ENCODE measurements around the gene CHMP2A.
"Not testable (repeated sequence)": the region's sequence is repeated elsewhere in the genome, so short reads cannot be mapped to it uniquely, and the experiment has no call there.

The CHMP2A gene

DNA sequence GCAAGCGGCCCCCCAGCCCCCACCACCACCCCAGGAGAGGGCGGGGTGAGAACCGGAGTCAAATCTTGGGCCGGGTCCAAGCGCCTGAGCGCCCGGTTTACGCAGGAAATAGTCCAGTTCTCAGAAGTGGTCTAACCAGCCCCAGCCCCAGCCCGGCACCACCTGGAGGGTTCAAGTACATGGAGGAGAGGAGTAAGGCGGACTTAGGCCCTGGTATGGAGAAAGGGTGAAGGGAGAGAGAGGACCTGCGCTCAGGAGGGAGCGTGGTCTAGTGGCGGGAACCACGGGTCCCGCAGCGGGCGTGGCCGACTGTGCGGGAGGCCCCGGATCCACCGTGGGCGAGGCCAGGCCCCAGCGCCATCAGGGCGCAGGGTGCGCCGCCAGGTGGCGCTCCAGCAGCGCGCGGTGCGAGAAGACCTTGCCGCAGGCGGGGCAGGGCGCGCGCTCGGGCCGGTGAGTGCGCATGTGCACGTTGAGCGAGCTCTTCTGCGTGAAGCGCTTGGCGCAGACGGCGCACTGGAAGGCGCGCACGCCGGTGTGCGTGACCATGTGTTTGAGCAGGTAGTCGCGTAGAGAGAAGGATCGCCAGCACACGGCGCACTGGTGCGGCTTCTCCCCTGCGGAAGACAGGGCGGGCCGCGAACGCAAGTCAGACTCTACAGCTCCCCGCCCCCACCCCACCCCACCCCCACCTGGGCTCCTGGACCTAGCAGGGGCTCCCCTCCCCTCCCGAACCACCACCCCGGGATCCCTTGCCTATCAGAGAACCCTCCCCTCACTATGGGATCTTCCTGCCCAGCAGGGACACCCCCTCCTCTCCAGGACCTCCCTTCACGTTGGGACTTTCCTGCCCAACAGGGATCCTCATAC, 41.0 kb downstream of the CHMP2A start:
- H3K4me3 ChIP-seq (ENCODE audit: control insufficient read depth, low read depth, low read length) = peak overlapping the region; percentile 30
- DNase-seq (ENCODE audit: low read depth) = peak; percentile 20
- TF ChIP-seq, protein P1, sequence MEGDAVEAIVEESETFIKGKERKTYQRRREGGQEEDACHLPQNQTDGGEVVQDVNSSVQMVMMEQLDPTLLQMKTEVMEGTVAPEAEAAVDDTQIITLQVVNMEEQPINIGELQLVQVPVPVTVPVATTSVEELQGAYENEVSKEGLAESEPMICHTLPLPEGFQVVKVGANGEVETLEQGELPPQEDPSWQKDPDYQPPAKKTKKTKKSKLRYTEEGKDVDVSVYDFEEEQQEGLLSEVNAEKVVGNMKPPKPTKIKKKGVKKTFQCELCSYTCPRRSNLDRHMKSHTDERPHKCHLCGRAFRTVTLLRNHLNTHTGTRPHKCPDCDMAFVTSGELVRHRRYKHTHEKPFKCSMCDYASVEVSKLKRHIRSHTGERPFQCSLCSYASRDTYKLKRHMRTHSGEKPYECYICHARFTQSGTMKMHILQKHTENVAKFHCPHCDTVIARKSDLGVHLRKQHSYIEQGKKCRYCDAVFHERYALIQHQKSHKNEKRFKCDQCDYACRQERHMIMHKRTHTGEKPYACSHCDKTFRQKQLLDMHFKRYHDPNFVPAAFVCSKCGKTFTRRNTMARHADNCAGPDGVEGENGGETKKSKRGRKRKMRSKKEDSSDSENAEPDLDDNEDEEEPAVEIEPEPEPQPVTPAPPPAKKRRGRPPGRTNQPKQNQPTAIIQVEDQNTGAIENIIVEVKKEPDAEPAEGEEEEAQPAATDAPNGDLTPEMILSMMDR (IDR thresholded peaks at IDR 0.05; ENCODE audit: control insufficient read depth, insufficient read depth, low read depth, low read length, missing control alignments) = peak; percentile 52

DNA sequence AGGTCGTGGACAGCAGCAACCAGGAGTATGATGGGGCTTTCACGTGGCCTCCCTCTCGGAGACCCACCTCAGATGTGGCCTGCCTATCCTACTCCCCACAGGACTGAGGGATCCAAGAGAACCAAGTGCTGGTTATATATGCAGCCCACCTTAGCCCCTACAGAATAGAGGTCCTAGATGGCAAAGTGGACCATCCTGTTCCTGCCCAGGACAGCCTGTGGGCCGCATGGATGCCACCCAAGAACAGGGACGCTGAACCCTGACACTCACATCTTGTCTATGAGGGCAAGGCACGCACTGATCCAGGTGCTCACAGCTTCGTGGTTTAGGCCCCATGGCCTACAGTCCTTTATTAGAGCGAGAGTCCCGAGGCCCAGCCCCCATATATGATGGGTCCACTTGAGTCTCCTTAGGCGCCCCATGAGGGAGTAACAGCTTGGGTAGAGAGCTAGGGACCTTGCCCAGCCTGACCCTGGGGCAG, 41.7 kb downstream of the CHMP2A start:
- H3K4me3 ChIP-seq (ENCODE audit: control insufficient read depth, low read depth, low read length) = no peak overlapping the region
- DNase-seq (ENCODE audit: low read depth) = no peak
- TF ChIP-seq, protein P1 (IDR thresholded peaks at IDR 0.05; ENCODE audit: control insufficient read depth, insufficient read depth, low read depth, low read length, missing control alignments) = no peak

DNA sequence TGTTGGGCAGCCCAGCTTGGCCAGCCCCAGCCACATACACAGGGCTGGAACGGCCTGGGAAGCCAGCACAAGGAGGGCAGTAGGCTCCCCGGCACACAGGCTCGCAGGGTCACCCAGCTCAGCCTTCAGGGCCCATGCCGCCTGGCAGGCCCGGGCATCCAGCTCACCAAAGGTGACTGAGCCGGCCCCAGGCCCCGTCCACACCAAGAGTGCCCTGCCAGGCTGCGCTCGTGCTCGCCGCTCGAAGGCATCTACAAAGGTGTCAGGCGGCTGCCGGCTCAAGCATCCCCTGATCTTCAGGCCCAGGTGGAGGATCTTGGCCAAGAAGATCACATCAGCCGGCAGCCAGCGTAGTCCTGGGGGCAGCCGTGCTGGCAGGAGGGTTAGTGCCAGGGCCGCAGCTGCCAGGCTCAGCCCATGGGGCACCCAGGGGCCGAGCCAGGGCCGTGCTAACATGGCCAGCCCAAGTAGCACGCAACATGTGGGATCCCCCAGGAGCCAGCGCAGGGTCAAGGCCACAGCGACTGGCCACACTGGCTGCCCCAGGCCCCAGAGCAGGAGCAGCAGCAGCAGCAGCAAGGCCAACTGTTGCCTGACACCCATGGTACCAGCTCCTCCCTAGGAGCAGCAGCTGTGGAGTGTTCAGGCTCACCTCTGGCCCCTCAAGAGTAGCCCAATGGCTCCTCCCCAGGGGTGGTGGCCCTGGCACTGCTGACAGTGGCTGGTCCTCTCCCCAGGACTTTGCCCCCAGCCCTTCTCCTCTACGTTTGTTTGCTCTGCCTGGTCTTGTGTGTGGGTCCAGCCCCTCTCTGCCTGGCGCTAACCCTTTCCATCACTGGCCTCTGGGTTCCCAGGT, 43.3 kb downstream of the CHMP2A start, which contains the start of gene SLC27A5:
TSS of gene SLC27A5 (minus strand) at position 640 of the 856 bp plus-strand sequence. CDS start at position 603, 37 bp downstream.
- DNase-seq (ENCODE audit: low read depth) = no peak
- H3K4me3 ChIP-seq (ENCODE audit: control insufficient read depth, low read depth, low read length) = no peak within 1 kb of the TSS
- TF ChIP-seq, protein P1 (IDR thresholded peaks at IDR 0.05; ENCODE audit: control insufficient read depth, insufficient read depth, low read depth, low read length, missing control alignments) = no peak

DNA sequence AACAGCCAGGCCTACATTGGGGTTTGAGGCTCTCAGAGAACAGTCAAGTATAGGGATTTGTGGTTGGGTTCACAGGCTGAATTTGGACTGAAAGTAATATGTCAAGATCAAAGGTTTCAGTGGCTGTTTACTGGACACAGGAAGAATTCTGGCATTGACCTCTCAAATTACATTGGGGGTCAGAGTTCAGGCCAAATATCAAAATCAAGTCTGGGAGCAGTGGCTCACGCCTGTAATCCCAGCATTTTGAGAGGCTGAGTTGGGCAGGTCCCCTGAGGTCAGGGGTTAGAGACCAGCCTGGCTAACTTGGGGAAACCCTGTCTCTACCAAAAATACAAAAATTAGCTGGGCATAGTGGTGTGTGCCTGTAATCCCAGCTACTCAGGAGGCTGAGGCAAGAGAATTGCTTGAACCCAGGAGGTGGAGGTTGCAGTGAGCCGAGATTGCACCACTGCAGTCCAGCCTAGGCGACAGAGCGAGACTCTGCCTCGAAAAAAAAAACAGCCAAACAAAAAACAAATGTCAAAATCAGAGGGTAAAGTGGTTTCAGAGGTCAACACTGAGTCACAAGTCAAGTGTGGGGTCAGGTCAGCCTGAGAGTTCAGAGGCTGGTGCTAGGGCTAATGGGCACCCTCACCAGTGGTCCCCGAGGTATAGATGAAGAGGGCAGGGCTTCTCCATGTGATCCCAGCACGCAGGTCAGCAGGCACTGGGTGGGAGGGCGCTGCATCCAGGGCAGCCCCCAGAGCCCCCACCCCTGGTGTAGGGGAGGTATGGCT, 44.6 kb downstream of the CHMP2A start:
- DNase-seq (ENCODE audit: low read depth) = no peak
- TF ChIP-seq, protein P1 (IDR thresholded peaks at IDR 0.05; ENCODE audit: control insufficient read depth, insufficient read depth, low read depth, low read length, missing control alignments) = no peak

DNA sequence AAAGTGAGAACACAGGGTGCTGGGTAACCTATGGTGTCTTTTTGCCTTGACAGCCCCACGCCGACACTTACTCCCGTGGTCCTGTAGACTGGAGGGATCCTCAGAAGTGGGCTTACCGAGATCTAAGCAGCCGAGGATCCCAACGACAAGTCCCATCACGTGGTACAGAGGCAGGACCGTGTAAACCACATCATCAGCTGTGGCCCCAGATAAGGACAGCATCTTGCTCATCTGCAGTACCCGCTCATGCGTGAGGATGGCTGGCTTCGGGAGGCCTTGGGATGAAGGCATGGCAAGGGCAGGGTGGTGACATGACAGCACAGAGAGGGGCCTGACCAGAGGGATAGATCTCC, 45.2 kb downstream of the CHMP2A start:
- TF ChIP-seq, protein P1 (IDR thresholded peaks at IDR 0.05; ENCODE audit: control insufficient read depth, insufficient read depth, low read depth, low read length, missing control alignments) = no peak
- no peak overlapping the region for H3K4me3 ChIP-seq (ENCODE audit: control insufficient read depth, low read depth, low read length)
- DNase-seq (ENCODE audit: low read depth) = no peak

More for the DNA sequence above, 44.6 kb downstream of the CHMP2A start:
- no peak overlapping the region for H3K4me3 ChIP-seq (ENCODE audit: control insufficient read depth, low read depth, low read length)

DNA sequence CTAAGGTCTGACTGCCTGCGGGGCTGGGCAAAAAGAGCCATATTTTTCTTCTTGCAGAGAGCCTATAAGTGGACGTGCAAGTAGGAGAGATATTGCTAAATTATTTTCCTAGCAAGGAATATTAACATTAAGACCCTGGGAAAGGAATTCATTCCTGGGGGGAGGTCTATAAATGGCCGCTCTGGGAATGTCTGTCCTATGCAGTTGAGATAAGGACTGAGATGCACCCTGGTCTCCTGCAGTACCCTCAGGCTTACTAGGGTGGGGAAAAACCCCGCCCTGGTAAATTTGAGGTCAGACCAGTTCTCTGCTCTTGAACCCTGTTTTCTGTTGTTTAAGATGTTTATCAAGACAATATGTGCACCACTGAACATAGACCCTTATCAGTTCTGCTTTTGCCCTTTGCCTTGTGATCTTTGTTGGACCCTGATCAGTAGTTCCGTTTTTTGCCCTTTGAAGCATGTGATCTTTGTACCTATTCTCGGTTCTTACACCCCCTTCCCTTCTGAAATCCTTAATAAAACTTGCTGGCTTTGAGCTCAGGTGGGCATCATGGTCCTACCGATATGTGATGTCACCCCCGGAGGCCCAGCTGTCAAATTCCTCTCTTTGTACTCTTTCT, 47.2 kb downstream of the CHMP2A start:
- not testable (repeated sequence) for H3K4me3 ChIP-seq (ENCODE audit: control insufficient read depth, low read depth, low read length); DNase-seq (ENCODE audit: low read depth)

All from AG09309 (cell line).